HepG2 (cell line): ENCODE results near the gene ZNF829. TPM values are rescaled to one million over a fixed set of nuclear protein-coding genes. Genes with fewer than 3 reads are reported as not detected.

Experiments
- CAMTA2 ChIP-seq: sonication (generic); formaldehyde crosslinking; IDR thresholded peaks from 2 replicates; pipeline ENCODE4 v1.4.0; 2020; ENCODE audit warnings: mild to moderate bottlenecking, missing genetic modification reagents, borderline replicate concordance
- CTCF ChIP-seq: sonication (generic); formaldehyde crosslinking; IDR thresholded peaks from 2 replicates; pipeline ENCODE4 v1.5.0; 2020; ENCODE audit warnings: mild to moderate bottlenecking, missing genetic modification reagents, moderate library complexity
- GMEB1 ChIP-seq: sonication (generic); formaldehyde crosslinking; IDR thresholded peaks from 2 replicates; pipeline ENCODE4 v1.5.1; 2020; ENCODE audit warnings: missing genetic modification reagents, mild to moderate bottlenecking, borderline replicate concordance
- HNF4G ChIP-seq, 2 experiments: sonication (generic) in 1 of 2; formaldehyde crosslinking in 1 of 2; IDR thresholded peaks; 2 replicates each; pipeline versions ENCODE4 v1.4.0 to v1.6.1; 2011 to 2020; ENCODE audit warnings: borderline replicate concordance in 2 of 2, low read depth in 2 of 2, mild to moderate bottlenecking in 2 of 2, low read length in 1 of 2, missing genetic modification reagents in 1 of 2, moderate library complexity in 1 of 2
- MNT ChIP-seq: fragments of 450-650 bp; IDR thresholded peaks from 2 replicates; pipeline ENCODE4 v1.6.1; 2016
- NAIF1 ChIP-seq: sonication (generic); formaldehyde crosslinking; IDR thresholded peaks from 2 replicates; pipeline ENCODE4 v1.5.0; 2020; ENCODE audit warnings: mild to moderate bottlenecking, missing genetic modification reagents, borderline replicate concordance
- NFRKB ChIP-seq: fragments of 450-650 bp; IDR thresholded peaks from 2 replicates; pipeline ENCODE4 v1.6.1; 2017
- PBX2 ChIP-seq: IDR thresholded peaks from 2 replicates; pipeline ENCODE4 v1.6.1; 2016; ENCODE audit warnings: control low read depth
- PHF8 ChIP-seq: sonication (generic); formaldehyde crosslinking; IDR thresholded peaks from 2 replicates; pipeline ENCODE4 v1.5.0; 2020; ENCODE audit warnings: missing genetic modification reagents
- POLR2A ChIP-seq, 2 experiments: IDR thresholded peaks; 2 replicates each; pipeline ENCODE4 v1.6.1; 2011; ENCODE audit warnings: low read depth in 2 of 2, low read length in 2 of 2, mild to moderate bottlenecking in 1 of 2, moderate library complexity in 1 of 2; ENCODE audit not compliant: insufficient read depth in 1 of 2
- SMYD3 ChIP-seq: sonication (generic); formaldehyde crosslinking; IDR thresholded peaks from 2 replicates; pipeline ENCODE4 v1.8.1; 2023; ENCODE audit warnings: mild to moderate bottlenecking, missing genetic modification reagents
- TBX2 ChIP-seq: sonication (generic); formaldehyde crosslinking; IDR thresholded peaks from 2 replicates; pipeline ENCODE4 v1.5.0; 2020; ENCODE audit warnings: missing genetic modification reagents, mild to moderate bottlenecking, borderline replicate concordance
- TEAD3 ChIP-seq: optimal IDR thresholded peaks from 2 replicates; pipeline ENCODE3; 2016; ENCODE audit warnings: borderline replicate concordance
- YEATS4 ChIP-seq: sonication (generic); formaldehyde crosslinking; IDR thresholded peaks from 2 replicates; pipeline ENCODE4 v1.4.0; 2020; ENCODE audit warnings: missing genetic modification reagents, borderline replicate concordance
- ZHX1 ChIP-seq: sonication (generic); formaldehyde crosslinking; IDR thresholded peaks from 2 replicates; pipeline ENCODE4 v1.8.1; 2022; ENCODE audit warnings: low read depth, mild to moderate bottlenecking, missing genetic modification reagents
- ZNF276 ChIP-seq: sonication (generic); formaldehyde crosslinking; IDR thresholded peaks from 2 replicates; pipeline ENCODE4 v1.4.0; 2020; ENCODE audit warnings: mild to moderate bottlenecking, low read depth, missing genetic modification reagents
- polyA plus RNA-seq, 8 experiments: library from polyadenylated mRNA; depleted of rRNA in 3 of 8; stranded (reverse) in 7 of 8; unstranded in 1 of 8; fragments of >200 nt; fragmentation: Illumina TruSeq in 4 of 8; extraction: Trizol in 4 of 8; gene quantifications; 2 replicates each; pipeline versions ENCODE4 v1.2.1 to v1.2.3, GENCODE V29; 2011 to 2016; ENCODE audit warnings: low read depth in 4 of 8, missing spikeins in 1 of 8, mixed read lengths in 1 of 8; ENCODE audit not compliant: insufficient read depth in 1 of 8
- total RNA-seq, 5 experiments: library from RNA; depleted of rRNA; stranded (reverse); fragments of >200 nt; fragmentation: Illumina TruSeq; extraction: Trizol; gene quantifications; 2 replicates each; pipeline ENCODE4 v1.2.3, GENCODE V29; 2016; ENCODE audit warnings: low read depth in 1 of 5

Gene ZNF829
- total and polyA plus RNA-seq, 2 of the 13 experiments (the other 11 are each of a cell fraction or from before 2014, with no cell fraction given): 0.15 to 0.86 TPM

GRCh38 chr19:36849701-36850558 lies 66.2 kb downstream of the ZNF829 start (continued):
- 0 out of 2 replicates have a peak, but pooled peaks have one; percentile 15 for TF ChIP-seq ZNF276 (CRISPR knock-in tag)
- TF ChIP-seq SMYD3 (CRISPR knock-in tag): 0 out of 2 replicates have a peak, but pooled peaks have one; percentile 54
- TF ChIP-seq YEATS4: peak; percentile 78; the same call in 1 of the 2 replicates
- TF ChIP-seq PHF8 (CRISPR knock-in tag): peak; percentile 90
- no peak for TF ChIP-seq NFRKB
- TF ChIP-seq GMEB1: peak; percentile 57; the same call in 1 of the 2 replicates
- peak; percentile 19 for TF ChIP-seq TEAD3 (CRISPR knock-in tag)
- TF ChIP-seq POLR2A (IDR thresholded peaks at IDR 0.05; ENCODE audit: insufficient read depth in 1 of 2, low read depth in 2 of 2, low read length in 2 of 2): peak; percentile 70 to 78
- peak; percentile 48; the same call in 1 of the 2 replicates for TF ChIP-seq CAMTA2
- TF ChIP-seq PBX2: no peak
- TF ChIP-seq MNT: no peak
- no peak for TF ChIP-seq HNF4G (IDR thresholded peaks at IDR 0.05; ENCODE audit: borderline replicate concordance, low read depth, low read length)
- TF ChIP-seq HNF4G (CRISPR knock-in tag; IDR thresholded peaks at IDR 0.05; ENCODE audit: borderline replicate concordance, low read depth): no peak
- no peak for TF ChIP-seq ZHX1 (CRISPR knock-in tag)
- no peak for TF ChIP-seq NAIF1 (CRISPR knock-in tag)
- peak; percentile 53 for TF ChIP-seq TBX2 (CRISPR knock-in tag)
- TF ChIP-seq CTCF (CRISPR knock-in tag): no peak
